Adipose tissue (tissue), 3 donors: ENCODE results near the gene CC2D2B. TPM values are rescaled to one million over a fixed set of nuclear protein-coding genes. Genes with fewer than 3 reads are reported as not detected.
"Not testable (repeated sequence)": the region's sequence is repeated elsewhere in the genome, so short reads cannot be mapped to it uniquely, and the experiment has no call there.

Source experiments
- H3K27ac ChIP-seq: one replicate; pipeline ENCODE4 v1.5.1; 2013; ENCODE audit warnings: low read depth, low read length
- WGBS, 3 donors: extraction: QIAGEN DNeasy Blood & Tissue Kit; methylation state at CpG; one replicate each; pipeline ENCODE4 v1.1.7; 2013; 5-methylcytosine and 5-hydroxymethylcytosine counted together
- polyA plus RNA-seq, 3 donors: library from polyadenylated mRNA; stranded (reverse); fragments of 200-250 nt; gene quantifications; one replicate each; pipeline ENCODE4 v1.2.3, GENCODE V29; 2013
- donor health status: healthy with polysubstance abuse.
- donor health status: Bipolar disorder and iron deficiency.
- donor health status: healthy.

CC2D2B gene
- polyA plus RNA-seq, 3 donors, result 0.03 to 1.5 (median 0.25) TPM

- 66 to 89% (median 87%) methylated on average over 3 of the region's 3 CpGs for WGBS, 3 donors
- H3K27ac ChIP-seq, result no peak overlapping the region
Measured at GRCh38 chr10:95988702-95989101, 80.9 kb downstream of the CC2D2B start.

GRCh38 chr10:95994376-95994775 is 86.6 kb downstream of the CC2D2B start:
- H3K27ac ChIP-seq, result not testable (repeated sequence)
- 85 to 94% (median 90%) methylated on average over 11 of the region's 11 CpGs for WGBS, 3 donors

- 58 to 86% (median 79%) methylated on average over 1 of the region's 1 CpG for WGBS, 3 donors
- no peak overlapping the region for H3K27ac ChIP-seq
Measured at GRCh38 chr10:95998255-95998784, 90.5 kb downstream of the CC2D2B start.

GRCh38 chr10:96013956-96014355 is 106.2 kb downstream of the CC2D2B start:
- WGBS, 3 donors, result 72 to 87% (median 72%) methylated on average over 2 of the region's 2 CpGs

GRCh38 chr10:96014473-96015102 is 106.8 kb downstream of the CC2D2B start:
- 82 to 97% (median 93%) methylated on average over 2 of the region's 2 CpGs for WGBS, 3 donors
- H3K27ac ChIP-seq, result no peak overlapping the region

More at GRCh38 chr10:96013956-96014355, 106.2 kb downstream of the CC2D2B start:
- no peak overlapping the region for H3K27ac ChIP-seq

GRCh38 chr10:96017191-96017687 is 109.5 kb downstream of the CC2D2B start:
- H3K27ac ChIP-seq, result no peak overlapping the region
- 14 to 16% (median 16%) methylated on average over 5 of the region's 5 CpGs for WGBS, 3 donors

- WGBS, 3 donors, result 79 to 84% (median 80%) methylated on average over 1 of the region's 1 CpG
- H3K27ac ChIP-seq, result no peak overlapping the region
Measured at GRCh38 chr10:96021332-96021731, 113.6 kb downstream of the CC2D2B start.

- H3K27ac ChIP-seq, result no peak overlapping the region
- WGBS, 3 donors, result 91 to 94% (median 93%) methylated on average over 2 of the region's 2 CpGs
Measured at GRCh38 chr10:96022739-96023138, 115.0 kb downstream of the CC2D2B start.

GRCh38 chr10:96023168-96023567 is 115.4 kb downstream of the CC2D2B start:
- H3K27ac ChIP-seq, result no peak overlapping the region

GRCh38 chr10:96025566-96025965 is 117.8 kb downstream of the CC2D2B start:
- H3K27ac ChIP-seq, result no peak overlapping the region
- WGBS, 3 donors, result 76 to 88% (median 87%) methylated on average over 3 of the region's 3 CpGs

- WGBS, 3 donors, result 91 to 97% (median 94%) methylated on average over 1 of the region's 1 CpG
- no peak overlapping the region for H3K27ac ChIP-seq
Measured at GRCh38 chr10:96034625-96035024, 126.8 kb downstream of the CC2D2B start.

GRCh38 chr10:96038476-96039387 is 131.0 kb downstream of the CC2D2B start:
- H3K27ac ChIP-seq, result no peak overlapping the region
- 80 to 83% (median 82%) methylated on average over 4 of the region's 4 CpGs for WGBS, 3 donors

GRCh38 chr10:96041146-96041545 is 133.4 kb downstream of the CC2D2B start:
- no peak overlapping the region for H3K27ac ChIP-seq
- 91 to 97% (median 97%) methylated on average over 11 of the region's 11 CpGs for WGBS, 3 donors

- WGBS, 3 donors, result 2 to 4% (median 2%) methylated on average over 83 to 92 of the region's 92 CpGs
- H3K27ac ChIP-seq, result no peak within 1 kb of the TSS
Measured at GRCh38 chr10:96043033-96043892, 135.5 kb downstream of the CC2D2B start, which contains the start of gene CCNJ. Gene CCNJ, plus strand, starts transcription at chr10:96043583. Its CDS starts 811 bp downstream, at chr10:96044394.

GRCh38 chr10:96043893-96044715 is 136.3 kb downstream of the CC2D2B start:
- H3K27ac ChIP-seq, result no peak overlapping the region
- 0 to 1% (median 1%) methylated on average over 57 to 58 of the region's 58 CpGs for WGBS, 3 donors

GRCh38 chr10:96044736-96045135 is 137.0 kb downstream of the CC2D2B start:
- H3K27ac ChIP-seq, result no peak overlapping the region
- WGBS, 3 donors, result 24 to 41% (median 30%) methylated on average over 8 of the region's 8 CpGs

- 83 to 94% (median 91%) methylated on average over 1 of the region's 1 CpG for WGBS, 3 donors
- no peak overlapping the region for H3K27ac ChIP-seq
Measured at GRCh38 chr10:96046546-96046945, 138.8 kb downstream of the CC2D2B start.
